ENCODE measurements around the gene OSBP2.

DNA sequence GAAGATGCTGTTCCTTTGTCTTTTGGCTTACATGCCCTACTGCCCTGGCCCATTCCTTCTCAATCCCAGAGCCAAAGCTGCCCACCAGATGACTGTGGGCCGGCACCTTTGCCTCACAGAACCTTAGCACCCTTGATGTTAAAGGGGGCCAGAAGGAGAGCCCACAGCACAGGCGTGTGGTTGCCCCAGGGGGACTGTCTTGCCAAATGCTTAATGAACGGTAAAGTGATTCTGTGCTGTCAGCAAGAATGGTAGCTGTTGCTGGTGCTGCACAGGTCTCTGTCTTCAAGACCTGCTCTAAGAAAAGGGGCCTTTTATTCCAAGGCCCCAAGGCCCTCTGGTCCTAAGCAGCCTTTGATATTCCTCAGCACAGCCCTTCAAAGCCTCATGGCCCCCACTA lies 160.6 kb downstream of the OSBP2 start:
- TF ChIP-seq, protein P1, sequence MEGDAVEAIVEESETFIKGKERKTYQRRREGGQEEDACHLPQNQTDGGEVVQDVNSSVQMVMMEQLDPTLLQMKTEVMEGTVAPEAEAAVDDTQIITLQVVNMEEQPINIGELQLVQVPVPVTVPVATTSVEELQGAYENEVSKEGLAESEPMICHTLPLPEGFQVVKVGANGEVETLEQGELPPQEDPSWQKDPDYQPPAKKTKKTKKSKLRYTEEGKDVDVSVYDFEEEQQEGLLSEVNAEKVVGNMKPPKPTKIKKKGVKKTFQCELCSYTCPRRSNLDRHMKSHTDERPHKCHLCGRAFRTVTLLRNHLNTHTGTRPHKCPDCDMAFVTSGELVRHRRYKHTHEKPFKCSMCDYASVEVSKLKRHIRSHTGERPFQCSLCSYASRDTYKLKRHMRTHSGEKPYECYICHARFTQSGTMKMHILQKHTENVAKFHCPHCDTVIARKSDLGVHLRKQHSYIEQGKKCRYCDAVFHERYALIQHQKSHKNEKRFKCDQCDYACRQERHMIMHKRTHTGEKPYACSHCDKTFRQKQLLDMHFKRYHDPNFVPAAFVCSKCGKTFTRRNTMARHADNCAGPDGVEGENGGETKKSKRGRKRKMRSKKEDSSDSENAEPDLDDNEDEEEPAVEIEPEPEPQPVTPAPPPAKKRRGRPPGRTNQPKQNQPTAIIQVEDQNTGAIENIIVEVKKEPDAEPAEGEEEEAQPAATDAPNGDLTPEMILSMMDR (optimal IDR thresholded peaks at IDR 0.05 in 1 of 3, IDR thresholded peaks at IDR 0.05 in 1 of 3, conservative IDR thresholded peaks at IDR 0.05 in 1 of 3; ENCODE audit: extremely low read depth in 1 of 3, insufficient read depth in 2 of 3, low read length in 3 of 3) = no peak
- no peak for TF ChIP-seq EZH2 (IDR thresholded peaks at IDR 0.05; ENCODE audit: low read length)

Measured in keratinocyte (primary cell).